IPS-18c (cell line): ENCODE measurements around the gene RNF168.
"Not testable (repeated sequence)": the region's sequence is repeated elsewhere in the genome, so short reads cannot be mapped to it uniquely, and the experiment has no call there.

Experiments
- H3K4me3 ChIP-seq: 2 replicates; pipeline ENCODE4 v1.7.0; 2013; ENCODE audit warnings: low read depth, mild to moderate bottlenecking, low read length, moderate library complexity; ENCODE audit not compliant: insufficient read depth
- H3K9me3 ChIP-seq: one replicate; pipeline ENCODE4 v1.6.1; 2013; ENCODE audit warnings: mild to moderate bottlenecking, low read length, moderate library complexity; ENCODE audit not compliant: control insufficient read depth, insufficient read depth

The RNF168 gene

DNA sequence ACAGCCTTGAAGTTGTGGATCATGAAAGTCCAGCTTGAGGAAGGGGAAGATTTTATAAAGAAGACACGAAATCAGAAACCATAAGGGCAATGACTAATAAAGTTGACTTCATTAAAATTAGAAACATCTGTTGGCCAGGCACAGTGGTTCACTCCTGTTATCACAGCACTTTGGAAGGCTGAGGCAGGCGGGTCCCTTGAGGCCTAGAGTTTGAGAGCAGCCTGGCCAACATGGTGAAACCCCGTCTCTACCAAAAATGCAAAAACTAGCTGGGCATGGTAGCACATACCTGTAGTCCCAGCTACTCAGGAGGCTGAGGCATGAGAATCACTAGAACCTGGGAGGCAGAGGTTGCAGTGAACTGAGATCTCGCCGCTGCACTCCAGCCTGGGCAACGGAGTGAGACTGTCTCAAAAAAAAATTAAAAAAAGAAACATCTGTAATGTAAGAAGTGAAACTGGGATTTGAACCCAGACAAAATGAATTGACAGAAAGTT lies 63.5 kb downstream of the RNF168 start:
- Histone ChIP-seq H3K9me3 (no peaks in the 10 kb centered on the region), H3K4me3 (no peak overlapping the region)

DNA sequence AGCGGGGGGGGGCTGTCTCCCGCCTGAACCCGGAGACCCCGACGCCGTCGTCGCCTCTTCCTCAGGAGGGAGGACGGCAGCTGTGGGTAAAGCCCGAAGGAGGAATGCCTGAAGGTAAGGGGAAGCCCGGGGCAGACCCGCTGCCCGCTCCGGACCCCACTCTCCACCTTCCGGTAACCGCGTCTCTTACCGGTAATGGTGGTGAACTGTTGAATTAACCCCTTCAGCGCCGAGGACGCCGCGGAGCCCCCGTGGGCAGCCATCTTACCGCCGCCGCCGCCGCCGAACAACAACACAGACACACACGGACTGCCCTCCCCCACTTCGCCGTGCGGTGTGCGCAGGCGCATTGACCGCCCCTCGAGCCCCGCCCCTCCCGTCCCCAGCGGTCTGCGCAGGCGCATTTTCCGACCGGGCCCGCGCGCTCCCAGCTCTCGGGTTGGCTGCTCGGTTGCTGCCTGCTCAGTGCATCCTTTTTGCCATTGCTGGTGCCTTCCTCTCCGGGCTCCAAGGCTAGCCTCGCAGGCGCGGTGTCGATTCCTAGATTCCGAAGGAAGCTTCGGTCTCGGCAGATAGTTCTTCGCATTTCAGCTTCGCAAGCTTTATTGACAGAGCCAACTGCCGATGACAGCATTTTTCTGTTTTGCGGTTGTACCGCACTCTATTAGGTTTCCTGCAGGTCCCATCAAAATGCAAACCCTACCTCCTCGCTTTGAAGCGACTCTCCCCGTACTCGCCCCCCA lies 71.3 kb downstream of the RNF168 start, which contains the start of gene UBXN7:
TSS of gene UBXN7 (minus strand) at position 291 of the 743 bp plus-strand sequence. CDS start at position 263, 28 bp downstream.
- Histone ChIP-seq H3K4me3 (peak within 1 kb of the TSS; percentile 94), H3K9me3 (no peaks in the 10 kb centered on the region)

DNA sequence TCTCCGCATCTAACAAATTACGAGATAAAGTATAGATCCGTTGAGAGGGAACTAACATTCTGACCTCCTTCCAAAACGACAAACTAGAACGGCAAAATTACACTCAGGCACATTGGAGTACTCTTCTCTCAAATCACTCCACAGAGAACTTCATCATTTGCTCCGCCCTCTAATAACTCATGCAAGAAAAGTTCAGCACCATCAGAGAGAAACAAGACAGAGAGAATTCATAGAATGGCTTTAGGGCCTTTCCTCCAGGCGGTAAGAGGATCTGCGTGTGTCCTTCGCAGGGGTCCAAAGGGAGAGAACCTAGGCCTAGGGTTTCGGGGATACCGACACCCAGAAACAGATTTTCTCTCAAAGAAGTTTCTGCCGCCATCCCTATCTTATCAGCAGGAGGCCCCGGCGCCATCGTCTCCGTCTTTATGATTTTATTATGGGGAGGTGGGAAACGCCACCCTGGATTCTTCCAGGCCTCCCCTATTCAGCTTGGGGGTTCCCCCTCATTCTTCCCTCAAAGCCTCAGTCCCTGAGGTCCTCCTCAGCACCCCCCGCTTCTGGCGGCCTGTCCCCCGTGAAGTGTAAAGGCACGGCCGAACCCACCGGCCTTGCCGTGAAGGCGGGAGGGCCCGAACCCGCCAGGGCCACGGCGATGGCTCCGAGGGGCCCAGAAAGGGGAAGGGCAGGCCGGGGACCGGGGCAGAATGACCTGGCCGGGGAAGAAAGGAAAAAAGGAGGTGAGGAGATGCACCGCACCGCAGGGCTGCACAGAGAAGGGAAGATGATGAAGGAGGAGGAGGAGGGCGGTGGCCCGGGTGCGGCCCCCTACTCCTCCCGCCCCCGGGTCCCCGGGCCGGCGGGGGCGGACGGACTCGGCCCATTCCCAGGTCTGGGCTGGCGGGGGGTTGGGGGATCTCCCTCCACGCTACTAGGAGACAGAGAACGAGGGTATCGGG lies 72.1 kb downstream of the RNF168 start:
- peak overlapping the region; percentile 94 for H3K4me3 ChIP-seq
- H3K9me3 ChIP-seq: no peaks in the 10 kb centered on the region

DNA sequence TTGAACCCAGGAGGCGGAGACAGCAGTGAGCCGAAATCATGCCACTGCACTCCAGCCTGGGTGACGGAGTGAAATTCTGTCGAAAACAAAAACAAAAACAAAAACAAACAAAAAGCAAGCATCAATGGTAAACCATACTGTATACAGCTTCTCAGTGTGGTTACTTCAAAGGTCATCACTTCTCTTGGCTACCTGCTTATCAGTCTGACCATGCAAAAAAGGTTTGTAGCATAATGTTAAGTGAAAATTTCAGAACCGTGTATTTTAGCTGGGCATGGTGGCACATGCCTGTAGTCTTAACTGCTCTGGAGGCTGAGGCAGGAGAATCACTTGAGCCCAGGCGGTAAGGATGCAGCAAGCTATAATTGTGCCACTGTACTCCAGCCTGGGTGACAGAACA lies 75.5 kb downstream of the RNF168 start:
- no peaks in the 10 kb centered on the region for H3K9me3 ChIP-seq
- no peak overlapping the region for H3K4me3 ChIP-seq

DNA sequence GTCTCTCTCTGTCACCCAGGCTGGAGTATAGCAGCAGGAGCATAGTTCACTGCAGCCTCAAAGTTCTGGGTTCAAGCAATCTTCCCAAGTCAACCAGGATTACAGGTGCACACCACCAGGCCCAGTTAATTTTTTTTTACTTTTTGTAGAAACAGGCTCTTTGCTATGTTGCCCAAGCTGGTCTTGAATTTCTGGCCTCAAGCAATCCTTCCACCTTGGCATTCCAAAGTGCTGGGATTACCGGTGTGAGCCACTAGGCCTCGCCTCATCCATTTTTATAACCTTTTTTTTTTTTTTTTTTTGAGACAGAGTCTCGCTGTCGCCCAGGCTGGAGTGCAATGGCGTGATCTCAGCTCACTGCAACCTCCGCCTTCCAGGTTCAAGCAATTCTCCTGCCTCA lies 79.1 kb downstream of the RNF168 start:
- H3K9me3 ChIP-seq, H3K4me3 ChIP-seq: not testable (repeated sequence)

DNA sequence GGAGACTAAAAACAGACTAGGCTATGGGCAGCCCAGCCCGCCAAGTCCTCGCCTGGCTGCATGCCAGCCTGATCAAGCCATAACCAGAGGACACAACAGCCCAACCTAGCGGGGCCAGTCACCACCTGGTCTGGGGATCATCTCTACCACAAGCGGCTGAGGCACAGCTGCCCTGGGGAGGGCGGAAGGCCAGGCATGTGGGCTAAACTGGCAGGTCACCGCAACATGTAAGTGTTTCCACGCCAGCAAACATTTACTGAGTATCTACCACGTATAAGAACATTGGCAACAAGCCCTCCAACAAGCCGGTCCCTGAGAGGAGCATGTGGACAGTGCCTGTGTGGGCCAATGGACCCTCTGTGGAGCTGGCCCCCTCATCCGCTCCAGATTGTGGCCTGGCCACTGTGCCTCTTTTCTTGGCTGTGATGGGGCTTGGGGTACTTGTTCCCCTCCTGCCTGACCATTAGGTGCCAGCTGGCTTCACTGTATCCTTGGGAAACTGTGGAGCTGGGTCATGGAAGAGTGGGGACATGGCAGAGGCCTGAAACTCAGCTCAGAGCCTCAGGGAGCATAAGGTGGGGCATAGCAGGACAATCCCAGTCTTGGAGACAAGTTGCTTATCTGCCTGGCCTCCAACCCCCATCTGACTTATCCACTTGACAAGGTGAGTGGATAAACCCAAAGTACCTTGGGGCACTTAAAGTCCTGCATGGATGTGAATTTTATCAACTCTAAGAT lies 80.4 kb downstream of the RNF168 start:
- Histone ChIP-seq H3K4me3 (no peak overlapping the region), H3K9me3 (no peaks in the 10 kb centered on the region)

DNA sequence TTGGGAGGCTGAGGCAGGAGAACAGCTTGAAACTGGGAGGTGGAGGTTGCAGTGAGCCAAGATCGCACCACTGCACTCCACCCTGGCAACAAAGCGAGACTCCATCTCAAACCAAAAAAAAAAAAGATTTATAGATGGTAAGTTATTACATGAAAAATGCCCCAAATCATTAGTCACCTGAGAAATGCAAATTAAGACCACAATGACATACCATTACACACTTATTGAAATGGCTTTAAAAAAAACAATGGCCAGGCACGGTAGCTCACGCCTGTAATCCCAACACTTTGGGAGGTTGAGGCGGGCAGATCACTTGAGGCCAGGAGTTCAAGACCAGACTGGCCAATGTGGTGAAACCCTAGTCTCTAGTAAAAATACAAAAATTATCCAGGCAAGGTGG lies 81.9 kb downstream of the RNF168 start:
- not testable (repeated sequence) for H3K4me3 ChIP-seq, H3K9me3 ChIP-seq

DNA sequence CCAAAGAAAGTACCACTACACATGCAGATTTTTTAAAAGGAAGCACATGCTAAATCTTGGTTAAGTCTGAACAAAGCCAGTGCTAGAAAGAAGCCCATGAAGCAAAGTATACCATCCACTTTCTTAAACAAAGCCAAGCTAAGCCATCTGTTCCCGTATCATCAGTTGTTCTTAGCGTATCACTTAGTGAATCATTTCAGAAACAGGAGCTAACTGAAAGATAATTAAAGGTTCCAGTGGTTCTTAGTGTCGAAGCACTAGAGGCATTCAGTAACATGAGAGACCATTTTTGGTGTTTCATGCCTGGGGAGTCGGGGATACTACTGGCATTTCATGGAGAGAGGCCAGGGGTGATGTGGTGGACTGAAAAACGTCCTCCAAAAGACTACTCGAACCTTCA lies 84.2 kb downstream of the RNF168 start:
- Histone ChIP-seq H3K9me3 (no peaks in the 10 kb centered on the region), H3K4me3 (no peak overlapping the region)
